ENCODE results near the gene TREML2.

DNA sequence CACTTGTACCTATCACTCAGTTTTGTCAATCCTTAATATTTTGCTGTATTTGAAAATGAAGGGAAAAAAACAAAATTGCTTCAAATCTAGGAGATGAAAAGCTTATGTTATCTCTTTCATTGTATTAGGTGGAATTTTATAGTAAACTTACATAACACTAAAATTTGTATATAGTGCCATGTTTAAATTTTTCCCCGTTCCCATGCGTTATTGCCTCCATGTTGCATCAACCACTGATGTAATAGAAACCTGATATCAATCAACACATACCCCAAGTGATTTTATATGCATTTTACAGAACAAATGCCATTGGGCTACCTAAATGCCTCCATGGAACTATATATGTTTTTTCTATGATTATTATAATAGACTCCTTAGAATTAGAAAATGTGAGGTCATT is 23.3 kb downstream of the TREML2 start:
- TF ChIP-seq, protein P1, sequence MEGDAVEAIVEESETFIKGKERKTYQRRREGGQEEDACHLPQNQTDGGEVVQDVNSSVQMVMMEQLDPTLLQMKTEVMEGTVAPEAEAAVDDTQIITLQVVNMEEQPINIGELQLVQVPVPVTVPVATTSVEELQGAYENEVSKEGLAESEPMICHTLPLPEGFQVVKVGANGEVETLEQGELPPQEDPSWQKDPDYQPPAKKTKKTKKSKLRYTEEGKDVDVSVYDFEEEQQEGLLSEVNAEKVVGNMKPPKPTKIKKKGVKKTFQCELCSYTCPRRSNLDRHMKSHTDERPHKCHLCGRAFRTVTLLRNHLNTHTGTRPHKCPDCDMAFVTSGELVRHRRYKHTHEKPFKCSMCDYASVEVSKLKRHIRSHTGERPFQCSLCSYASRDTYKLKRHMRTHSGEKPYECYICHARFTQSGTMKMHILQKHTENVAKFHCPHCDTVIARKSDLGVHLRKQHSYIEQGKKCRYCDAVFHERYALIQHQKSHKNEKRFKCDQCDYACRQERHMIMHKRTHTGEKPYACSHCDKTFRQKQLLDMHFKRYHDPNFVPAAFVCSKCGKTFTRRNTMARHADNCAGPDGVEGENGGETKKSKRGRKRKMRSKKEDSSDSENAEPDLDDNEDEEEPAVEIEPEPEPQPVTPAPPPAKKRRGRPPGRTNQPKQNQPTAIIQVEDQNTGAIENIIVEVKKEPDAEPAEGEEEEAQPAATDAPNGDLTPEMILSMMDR (IDR thresholded peaks at IDR 0.05), result no peak
- TF ChIP-seq POLR2A (IDR thresholded peaks at IDR 0.05), result no peak

All from adrenal gland (tissue), 5 donors.